Gastroesophageal sphincter (tissue), 3 donors: ENCODE measurements around the gene WDR3.

Experiments
- EP300 ChIP-seq: sonication (generic); formaldehyde crosslinking; IDR thresholded peaks from one replicate; pipeline ENCODE4 v1.6.1; 2017; ENCODE audit warnings: antibody characterized with exemption, mild to moderate bottlenecking
- POLR2A ChIP-seq, 2 donors: fragments of 450-650 bp; IDR thresholded peaks; one replicate each; pipeline ENCODE4 v1.6.1; 2017; ENCODE audit warnings: antibody characterized with exemption in 2 of 2, mild to moderate bottlenecking in 2 of 2, moderate library complexity in 1 of 2
- TF ChIP-seq, protein P1 (sequence below), 4 experiments: fragments of 200-600 bp in 2 of 4; fragments of 450-650 bp in 2 of 4; sonication (generic) in 1 of 4; IDR thresholded peaks; one replicate each; pipeline ENCODE4 v1.5.1; 2017 to 2019; ENCODE audit warnings: antibody characterized with exemption in 4 of 4, mild to moderate bottlenecking in 2 of 4, moderate library complexity in 2 of 4

DNA sequence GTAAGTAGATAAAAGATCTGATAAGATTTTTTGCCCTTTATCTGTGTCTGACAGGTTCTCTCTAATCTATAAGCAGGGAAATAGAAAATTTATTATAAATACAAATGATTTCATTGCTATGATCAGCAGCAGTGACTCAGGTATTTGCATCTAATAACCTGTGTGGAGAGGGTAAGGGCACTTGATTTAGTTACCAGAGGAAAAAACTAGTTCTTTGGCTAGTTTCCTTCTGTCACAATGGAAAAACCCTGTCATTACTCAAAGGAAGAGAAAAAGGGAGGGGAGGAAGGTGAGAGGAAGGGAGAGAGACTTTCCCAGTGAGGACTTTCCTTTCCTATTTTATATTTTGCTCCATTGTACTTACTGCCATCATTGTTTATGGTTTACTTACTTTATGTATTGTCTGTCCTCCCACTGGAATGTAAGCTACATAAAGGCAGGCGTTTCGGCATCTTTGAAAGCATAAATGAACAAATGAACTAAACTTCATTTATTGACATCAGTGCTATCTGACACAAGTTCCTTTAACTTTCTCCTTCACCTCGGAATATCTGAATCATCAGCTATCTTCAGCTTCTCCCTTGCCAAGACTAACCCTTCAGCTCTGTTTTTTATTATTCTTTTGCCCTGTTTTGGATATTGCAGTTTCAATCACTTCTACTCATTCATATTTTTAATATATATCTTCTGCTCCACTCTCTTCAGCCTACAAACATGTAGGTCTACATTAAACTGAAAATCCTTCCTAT lies 34.9 kb downstream of the WDR3 start:
- TF ChIP-seq, protein P1, sequence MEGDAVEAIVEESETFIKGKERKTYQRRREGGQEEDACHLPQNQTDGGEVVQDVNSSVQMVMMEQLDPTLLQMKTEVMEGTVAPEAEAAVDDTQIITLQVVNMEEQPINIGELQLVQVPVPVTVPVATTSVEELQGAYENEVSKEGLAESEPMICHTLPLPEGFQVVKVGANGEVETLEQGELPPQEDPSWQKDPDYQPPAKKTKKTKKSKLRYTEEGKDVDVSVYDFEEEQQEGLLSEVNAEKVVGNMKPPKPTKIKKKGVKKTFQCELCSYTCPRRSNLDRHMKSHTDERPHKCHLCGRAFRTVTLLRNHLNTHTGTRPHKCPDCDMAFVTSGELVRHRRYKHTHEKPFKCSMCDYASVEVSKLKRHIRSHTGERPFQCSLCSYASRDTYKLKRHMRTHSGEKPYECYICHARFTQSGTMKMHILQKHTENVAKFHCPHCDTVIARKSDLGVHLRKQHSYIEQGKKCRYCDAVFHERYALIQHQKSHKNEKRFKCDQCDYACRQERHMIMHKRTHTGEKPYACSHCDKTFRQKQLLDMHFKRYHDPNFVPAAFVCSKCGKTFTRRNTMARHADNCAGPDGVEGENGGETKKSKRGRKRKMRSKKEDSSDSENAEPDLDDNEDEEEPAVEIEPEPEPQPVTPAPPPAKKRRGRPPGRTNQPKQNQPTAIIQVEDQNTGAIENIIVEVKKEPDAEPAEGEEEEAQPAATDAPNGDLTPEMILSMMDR (IDR thresholded peaks at IDR 0.05), result no peak
- TF ChIP-seq EP300 (no peak), POLR2A (IDR thresholded peaks at IDR 0.05) (no peak)
